Measurements from ENCODE around the gene PMPCA.

PMPCA gene

GRCh38 chr9:136374183-136374575, 36.3 kb upstream of the PMPCA start:
- DNase-seq, result no peak

GRCh38 chr9:136375096-136375495, 35.4 kb upstream of the PMPCA start:
- no peak for DNase-seq

GRCh38 chr9:136376457-136376856, 34.0 kb upstream of the PMPCA start:
- DNase-seq, result no peak

- no peak for DNase-seq
Observed at GRCh38 chr9:136377341-136378169, 32.9 kb upstream of the PMPCA start.

GRCh38 chr9:136378170-136379002, 32.1 kb upstream of the PMPCA start:
- no peak for DNase-seq

GRCh38 chr9:136379003-136379287, 31.5 kb upstream of the PMPCA start:
- DNase-seq, result no peak

GRCh38 chr9:136379401-136379800, 31.1 kb upstream of the PMPCA start:
- DNase-seq, result no peak

GRCh38 chr9:136379891-136380290, 30.6 kb upstream of the PMPCA start:
- no peak for DNase-seq

- no peak for DNase-seq
Observed at GRCh38 chr9:136380381-136380780, 30.1 kb upstream of the PMPCA start.

GRCh38 chr9:136381311-136381710, 29.1 kb upstream of the PMPCA start:
- DNase-seq, result no peak

- no peak for DNase-seq
Observed at GRCh38 chr9:136381966-136382513, 28.4 kb upstream of the PMPCA start.

- DNase-seq, result no peak
Observed at GRCh38 chr9:136383436-136383835, 27.0 kb upstream of the PMPCA start.

- no peak for DNase-seq
Observed at GRCh38 chr9:136385015-136385414, 25.4 kb upstream of the PMPCA start.

GRCh38 chr9:136386018-136386417, 24.4 kb upstream of the PMPCA start:
- DNase-seq, result no peak

GRCh38 chr9:136387217-136387616, 23.2 kb upstream of the PMPCA start:
- no peak for DNase-seq

GRCh38 chr9:136389396-136389795, 21.1 kb upstream of the PMPCA start:
- no peak for DNase-seq

GRCh38 chr9:136391737-136392537, 18.5 kb upstream of the PMPCA start:
- no peak for DNase-seq

GRCh38 chr9:136392538-136393449, 17.7 kb upstream of the PMPCA start:
- DNase-seq, result no peak

- no peak for DNase-seq
Observed at GRCh38 chr9:136393531-136393930, 16.9 kb upstream of the PMPCA start.

- DNase-seq, result no peak
Observed at GRCh38 chr9:136394312-136395019, 16.0 kb upstream of the PMPCA start.

- DNase-seq, result no peak
Observed at GRCh38 chr9:136395020-136395340, 15.5 kb upstream of the PMPCA start.

Data from effector CD4-positive, alpha-beta T cell (primary cell).